GM12878 (cell line): ENCODE results near the gene NUMA1. TPM values are rescaled to one million over a fixed set of nuclear protein-coding genes. Genes with fewer than 3 reads are reported as not detected.

Experiments used
- ATAC-seq: fragments of 200-7000 bp; cut with Tn5 transposase; 3 replicates; pipeline ENCODE4 v1.9.1; 2020; ENCODE audit warnings: mild to moderate bottlenecking, moderate library complexity
- BruUV-seq: library from RNA; stranded (reverse); fragments of 400-500 nt; replicated peaks from 2 replicates; lab custom pipeline; 2021; lab: Mats Ljungman, UMichigan
- CTCF ChIA-PET: fragments of 300-600 bp; sonication (Branson Sonifier 250); formaldehyde crosslinking; extraction: SDS; loops from one replicate; lab custom pipeline; 2021; ENCODE audit warnings: inconsistent platforms; lab: Yijun Ruan, JAX
- POLR2A ChIA-PET: fragments of 350-600 bp; formaldehyde crosslinking; extraction: SDS; loops from one replicate; lab custom pipeline; 2021; ENCODE audit warnings: inconsistent platforms; lab: Charles Lee
- RAD21 ChIA-PET: fragments of 300-600 bp; sonication (Branson Sonifier 250); formaldehyde crosslinking; loops from one replicate; lab custom pipeline; 2023; ENCODE audit warnings: antibody characterized with exemption; ENCODE audit not compliant: unreplicated experiment; lab: Charles Lee
- SMC1A ChIA-PET: fragments of 300-600 bp; sonication (Branson Sonifier 250); formaldehyde crosslinking; loops from one replicate; lab custom pipeline; 2023; ENCODE audit not compliant: unreplicated experiment, uncharacterized antibody; lab: Charles Lee
- DNase-seq: peaks from one replicate; pipeline ENCODE4 v3.0.0-alpha.2; 2011; ENCODE audit warnings: low read depth, low spot score
- FAIRE-seq: peaks from 3 replicates; lab custom pipeline; 2011; peaks lifted over from hg19 to GRCh38; lab: Jason Lieb, UNC
- H2AFZ ChIP-seq: 2 replicates; pipeline ENCODE4 v1.6.0; 2011; ENCODE audit warnings: low read depth, low read length, control low read depth; ENCODE audit not compliant: control insufficient read depth
- H3K27ac ChIP-seq: 2 replicates; pipeline ENCODE4 v1.5.1; 2011; ENCODE audit warnings: control low read depth; ENCODE audit not compliant: control insufficient read depth, insufficient read depth
- H3K27me3 ChIP-seq, 2 experiments: replicated peaks in 1 of 2; 2 replicates each; pipeline versions ENCODE4 v1.6.0 to v1.6.1; 2011; ENCODE audit warnings: low read length in 1 of 2; ENCODE audit not compliant: control insufficient read depth in 2 of 2, insufficient read depth in 2 of 2
- H3K36me3 ChIP-seq, 2 experiments: 2 replicates each; pipeline ENCODE4 v1.5.1; 2011; ENCODE audit warnings: low read length in 1 of 2; ENCODE audit not compliant: control insufficient read depth in 2 of 2, insufficient read depth in 2 of 2
- H3K4me1 ChIP-seq: 2 replicates; pipeline ENCODE4 v1.6.1; 2011; ENCODE audit warnings: mild to moderate bottlenecking, low read length, moderate library complexity, mixed read lengths; ENCODE audit not compliant: control insufficient read depth, insufficient read depth
- H3K4me2 ChIP-seq: 2 replicates; pipeline ENCODE4 v1.6.0; 2011; ENCODE audit warnings: control low read depth; ENCODE audit not compliant: control insufficient read depth, insufficient read depth
- H3K4me3 ChIP-seq: fragments of 200-600 bp; sonication (generic); 2 replicates; pipeline ENCODE4 v1.5.1; 2016
- H3K79me2 ChIP-seq: 2 replicates; pipeline ENCODE4 v1.6.0; 2011; ENCODE audit warnings: low read length; ENCODE audit not compliant: control insufficient read depth, insufficient read depth
- H3K9ac ChIP-seq: 2 replicates; pipeline ENCODE4 v1.8.0; 2011; ENCODE audit warnings: low read length, control low read depth, mixed read lengths; ENCODE audit not compliant: control insufficient read depth, insufficient read depth
- H3K9me3 ChIP-seq: replicated peaks from 3 replicates; pipeline ENCODE4 v1.5.1; 2011; ENCODE audit warnings: mild to moderate bottlenecking, low read length; ENCODE audit not compliant: control insufficient read depth, insufficient read depth
- H4K20me1 ChIP-seq: 2 replicates; pipeline ENCODE4 v1.6.0; 2011; ENCODE audit not compliant: control insufficient read depth, insufficient read depth
- HDAC2 ChIP-seq: fragments of 200-600 bp; sonication (generic); IDR thresholded peaks from 2 replicates; pipeline ENCODE4 v1.6.1; 2017
- RBBP5 ChIP-seq: fragments of 200-600 bp; sonication (generic); conservative IDR thresholded peaks from 2 replicates; pipeline ENCODE4 v1.6.1; 2016
- RCOR1 ChIP-seq: conservative IDR thresholded peaks from 2 replicates; pipeline ENCODE4 v1.6.1; 2012; ENCODE audit warnings: low read depth, low read length, improper control_type of control experiment
- ZSCAN29 ChIP-seq: fragments of 450-650 bp; IDR thresholded peaks from 2 replicates; pipeline ENCODE4 v1.6.1; 2017; ENCODE audit warnings: mild to moderate bottlenecking, moderate library complexity
- WGBS: methylation state at CpG from one replicate; pipeline ENCODE4 v1.1.6; 2016; ENCODE audit warnings: low lambda C conversion rate; ENCODE audit not compliant: insufficient replicate concordance, insufficient coverage; ENCODE audit errors: missing lambda C conversion rate; 5-methylcytosine and 5-hydroxymethylcytosine counted together
- in situ Hi-C: fragments of 300-500 bp; cut with MboI; formaldehyde crosslinking; loops from 9 replicates; pipeline ENCODE4 v1.14.3; 2018; ENCODE audit warnings: mixed read lengths
- intact Hi-C: fragments of 100-400 bp; cut with micrococcal nuclease; formaldehyde crosslinking; loops from one replicate; pipeline ENCODE4 v1.14.2; 2022; ENCODE audit not compliant: unreplicated experiment
- polyA plus RNA-seq, 11 experiments: library from polyadenylated mRNA; depleted of rRNA in 4 of 11; unstranded in 6 of 11; stranded (reverse) in 5 of 11; fragments of >200 nt; fragmentation: Nextera tagmentation in 4 of 11; fragmentation: Illumina TruSeq in 1 of 11; extraction: Ambion mirVana in 4 of 11; extraction: Trizol in 1 of 11; gene quantifications; 1 replicate in 1 of 11; 2 replicates in 10 of 11; pipeline versions ENCODE4 v1.2.1 to v1.2.3, GENCODE V29; 2011 to 2016; ENCODE audit warnings: inconsistent platforms in 2 of 11, missing spikeins in 2 of 11, low read depth in 1 of 11
- total RNA-seq, 4 experiments: library from RNA; depleted of rRNA in 3 of 4; stranded (reverse); fragments of >200 nt in 3 of 4; fragmentation: Illumina TruSeq in 1 of 4; extraction: Trizol in 1 of 4; gene quantifications; 2 replicates each; pipeline versions ENCODE4 v1.2.1 to v1.2.3, GENCODE V29; 2013 to 2021
- TF ChIP-seq, protein P1 (sequence below), 3 experiments: IDR thresholded peaks in 2 of 3; conservative IDR thresholded peaks in 1 of 3; 2 replicates each; pipeline ENCODE4 v1.5.1; 2011; ENCODE audit warnings: low read depth in 3 of 3, low read length in 3 of 3, mild to moderate bottlenecking in 3 of 3, control low read depth in 2 of 3, moderate library complexity in 2 of 3, inconsistent platforms in 1 of 3, mixed read lengths in 1 of 3; ENCODE audit not compliant: control insufficient read depth in 2 of 3, insufficient read depth in 1 of 3; ENCODE audit errors: extremely low read depth in 1 of 3

NUMA1 gene
- total and polyA plus RNA-seq, 10 of the 15 experiments (the other 5 are each of a cell fraction or from before 2014, with no cell fraction given): 5.5 to 111 (median 61.0) TPM

DNA sequence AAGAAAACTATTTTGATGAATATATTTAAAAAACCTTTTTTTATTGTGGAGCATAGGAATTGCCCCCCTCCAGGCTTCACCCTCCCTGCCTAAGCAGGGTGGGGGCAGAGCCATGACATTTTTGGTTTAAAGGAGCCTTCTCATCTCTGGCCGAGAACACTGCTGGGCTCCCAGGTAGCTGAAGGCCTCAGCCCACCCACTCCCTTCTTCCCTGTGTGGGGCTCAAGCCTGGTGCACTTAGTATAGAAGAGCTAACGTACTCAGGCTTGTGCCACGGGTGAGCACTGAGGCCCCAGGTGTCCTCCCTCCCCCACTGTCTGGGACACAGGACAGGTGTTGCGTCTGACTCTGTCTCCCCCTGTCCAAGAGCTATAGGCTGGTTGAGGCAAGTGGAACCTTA, 83.8 kb downstream of the NUMA1 start:
- TF ChIP-seq HDAC2: no peak
- TF ChIP-seq RCOR1: no peak
- TF ChIP-seq, protein P1, sequence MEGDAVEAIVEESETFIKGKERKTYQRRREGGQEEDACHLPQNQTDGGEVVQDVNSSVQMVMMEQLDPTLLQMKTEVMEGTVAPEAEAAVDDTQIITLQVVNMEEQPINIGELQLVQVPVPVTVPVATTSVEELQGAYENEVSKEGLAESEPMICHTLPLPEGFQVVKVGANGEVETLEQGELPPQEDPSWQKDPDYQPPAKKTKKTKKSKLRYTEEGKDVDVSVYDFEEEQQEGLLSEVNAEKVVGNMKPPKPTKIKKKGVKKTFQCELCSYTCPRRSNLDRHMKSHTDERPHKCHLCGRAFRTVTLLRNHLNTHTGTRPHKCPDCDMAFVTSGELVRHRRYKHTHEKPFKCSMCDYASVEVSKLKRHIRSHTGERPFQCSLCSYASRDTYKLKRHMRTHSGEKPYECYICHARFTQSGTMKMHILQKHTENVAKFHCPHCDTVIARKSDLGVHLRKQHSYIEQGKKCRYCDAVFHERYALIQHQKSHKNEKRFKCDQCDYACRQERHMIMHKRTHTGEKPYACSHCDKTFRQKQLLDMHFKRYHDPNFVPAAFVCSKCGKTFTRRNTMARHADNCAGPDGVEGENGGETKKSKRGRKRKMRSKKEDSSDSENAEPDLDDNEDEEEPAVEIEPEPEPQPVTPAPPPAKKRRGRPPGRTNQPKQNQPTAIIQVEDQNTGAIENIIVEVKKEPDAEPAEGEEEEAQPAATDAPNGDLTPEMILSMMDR (IDR thresholded peaks at IDR 0.05 in 2 of 3, conservative IDR thresholded peaks at IDR 0.05 in 1 of 3; ENCODE audit: control insufficient read depth in 2 of 3, extremely low read depth in 1 of 3, insufficient read depth in 1 of 3, low read depth in 3 of 3, low read length in 3 of 3): no peak
- no peak for TF ChIP-seq RBBP5
- no peak for TF ChIP-seq ZSCAN29
- FAIRE-seq (no peak), DNase-seq (no peak), ATAC-seq (no peak)
- 96% methylated on average over 4 of the region's 4 CpGs for WGBS
- Histone ChIP-seq H3K4me2 (no peak overlapping the region), H3K79me2 (peaks cover 10% of the 10 kb centered on the region), H2AFZ (no peak overlapping the region), H3K4me1 (peaks cover 52% of the 10 kb centered on the region), H3K4me3 (no peak overlapping the region), H3K36me3 (peaks cover 20% of the 10 kb centered on the region in 2 experiments), H3K27me3 (no peaks in the 10 kb centered on the region), H4K20me1 (no peaks in the 10 kb centered on the region), H3K27ac (no peak overlapping the region), H3K9ac (no peak overlapping the region), H3K9me3 (no peaks in the 10 kb centered on the region)
- CTCF ChIA-PET: interaction anchor here (1.2 to 3.1 kb wide), 3 partner anchors 19 to 69 kb away, joined by 3 to 19 read pairs (median 8); partner anchors contain the start of gene XNDC1N
- SMC1A ChIA-PET: interaction anchor here (0.6 to 0.7 kb wide), 2 partner anchors 9 to 168 kb away, joined by 3 read pairs; no protein-coding TSS in a partner anchor
- no TSS peak for BruUV-seq
- in situ Hi-C loops: no loop called here
- POLR2A ChIA-PET: no interaction called here
- RAD21 ChIA-PET: interaction anchor here (1.5 kb wide), 1 partner anchor 18 kb away, joined by 6 read pairs; no protein-coding TSS in a partner anchor
- intact Hi-C loops: no loop called here
